Fibroblast of the aortic adventitia (primary cell): ENCODE measurements around the gene EPHB1. TPM values are rescaled to one million over a fixed set of nuclear protein-coding genes. Genes with fewer than 3 reads are reported as not detected.

ENCODE experiments used
- DNase-seq: peaks from one replicate; pipeline ENCODE4 v3.0.0-alpha.2; 2010; ENCODE audit warnings: low read depth
- H3K4me3 ChIP-seq: 2 replicates; pipeline ENCODE4 v1.5.1; 2011; ENCODE audit warnings: low read depth, mild to moderate bottlenecking, control low read depth, low read length, moderate library complexity
- total RNA-seq: library from RNA; depleted of rRNA; stranded (reverse); fragments of >200 nt; gene quantifications from 2 replicates; pipeline ENCODE4 v1.2.3, GENCODE V29; 2012; ENCODE audit warnings: low replicate concordance
- TF ChIP-seq, protein P1 (sequence below): IDR thresholded peaks from 2 replicates; pipeline ENCODE4 v1.5.1; 2011; ENCODE audit warnings: mild to moderate bottlenecking, low read length, control low read depth, inconsistent platforms; ENCODE audit not compliant: insufficient read depth

Gene EPHB1
- total RNA-seq, 1 donor, result 1.2 TPM

GRCh38 chr3:134824791-134825190 lies 29.7 kb downstream of the EPHB1 start:
- TF ChIP-seq, protein P1, sequence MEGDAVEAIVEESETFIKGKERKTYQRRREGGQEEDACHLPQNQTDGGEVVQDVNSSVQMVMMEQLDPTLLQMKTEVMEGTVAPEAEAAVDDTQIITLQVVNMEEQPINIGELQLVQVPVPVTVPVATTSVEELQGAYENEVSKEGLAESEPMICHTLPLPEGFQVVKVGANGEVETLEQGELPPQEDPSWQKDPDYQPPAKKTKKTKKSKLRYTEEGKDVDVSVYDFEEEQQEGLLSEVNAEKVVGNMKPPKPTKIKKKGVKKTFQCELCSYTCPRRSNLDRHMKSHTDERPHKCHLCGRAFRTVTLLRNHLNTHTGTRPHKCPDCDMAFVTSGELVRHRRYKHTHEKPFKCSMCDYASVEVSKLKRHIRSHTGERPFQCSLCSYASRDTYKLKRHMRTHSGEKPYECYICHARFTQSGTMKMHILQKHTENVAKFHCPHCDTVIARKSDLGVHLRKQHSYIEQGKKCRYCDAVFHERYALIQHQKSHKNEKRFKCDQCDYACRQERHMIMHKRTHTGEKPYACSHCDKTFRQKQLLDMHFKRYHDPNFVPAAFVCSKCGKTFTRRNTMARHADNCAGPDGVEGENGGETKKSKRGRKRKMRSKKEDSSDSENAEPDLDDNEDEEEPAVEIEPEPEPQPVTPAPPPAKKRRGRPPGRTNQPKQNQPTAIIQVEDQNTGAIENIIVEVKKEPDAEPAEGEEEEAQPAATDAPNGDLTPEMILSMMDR, result no peak
- no peak for DNase-seq
- H3K4me3 ChIP-seq, result no peak overlapping the region

- no peak overlapping the region for H3K4me3 ChIP-seq
- TF ChIP-seq, protein P1, result no peak
- DNase-seq, result no peak
Measured at GRCh38 chr3:134827213-134827612, 32.2 kb downstream of the EPHB1 start.

DNA sequence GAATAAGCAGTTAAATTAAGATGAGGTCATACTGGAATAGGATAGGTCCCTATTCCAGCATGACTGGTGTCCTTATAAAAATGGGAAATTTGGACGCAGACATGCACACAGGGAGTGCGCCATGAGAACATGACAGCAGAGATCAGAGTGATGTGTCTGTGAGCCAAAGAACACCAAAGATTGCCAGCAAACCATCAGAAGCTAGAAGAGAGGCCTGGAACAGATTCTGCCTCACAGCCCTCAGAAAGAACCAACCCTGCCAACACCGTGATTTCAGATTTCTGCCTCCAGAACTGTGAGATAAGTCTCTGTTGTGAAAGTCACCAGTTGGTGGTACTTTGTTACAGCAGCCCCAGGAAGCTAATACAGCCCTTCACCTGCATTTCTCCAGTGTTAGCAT lies 34.7 kb downstream of the EPHB1 start:
- TF ChIP-seq, protein P1, result no peak
- no peak for DNase-seq

GRCh38 chr3:134832585-134832984 lies 37.5 kb downstream of the EPHB1 start:
- TF ChIP-seq, protein P1, result no peak
- DNase-seq, result no peak
- H3K4me3 ChIP-seq, result no peak overlapping the region

More for the DNA sequence above, 34.7 kb downstream of the EPHB1 start:
- H3K4me3 ChIP-seq, result no peak overlapping the region

DNA sequence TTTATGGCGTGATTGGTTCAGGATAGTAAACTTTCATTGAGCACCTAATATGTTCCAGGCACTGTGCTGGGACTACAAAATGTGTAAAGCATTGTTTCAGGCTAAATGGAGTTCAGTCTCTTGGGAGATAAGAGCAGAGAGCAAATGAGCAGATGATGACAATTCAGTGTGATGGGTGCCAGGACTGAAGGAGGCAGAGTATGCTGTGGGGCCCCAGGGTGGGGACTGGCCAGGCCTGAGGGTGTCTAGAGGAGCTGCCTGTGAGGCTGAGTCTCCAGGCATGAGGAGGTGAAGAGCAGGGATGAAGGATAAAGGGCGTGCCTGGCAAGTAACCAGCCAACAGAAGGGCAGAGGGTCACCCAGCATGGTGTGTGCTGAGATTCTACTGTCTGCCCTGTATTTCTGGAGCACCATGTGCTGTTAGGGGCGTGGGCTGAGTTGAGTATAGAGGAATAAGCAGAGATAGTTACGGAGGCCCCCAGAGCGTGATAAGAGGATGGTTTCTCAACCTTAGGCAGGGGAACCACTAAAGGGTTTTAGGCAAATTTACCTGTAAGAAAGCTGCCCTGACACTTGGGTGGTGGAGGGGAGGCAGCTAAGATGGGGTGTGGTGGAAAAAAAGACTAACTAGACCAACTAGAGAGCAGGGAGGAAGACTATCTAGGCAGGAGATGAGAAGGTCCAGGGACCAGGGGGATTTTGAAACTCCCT lies 38.5 kb downstream of the EPHB1 start:
- TF ChIP-seq, protein P1, result no peak
- H3K4me3 ChIP-seq, result no peak overlapping the region
- DNase-seq, result no peak

GRCh38 chr3:134836921-134837320 lies 41.9 kb downstream of the EPHB1 start:
- DNase-seq, result no peak
- TF ChIP-seq, protein P1, result no peak
- H3K4me3 ChIP-seq, result no peak overlapping the region

- DNase-seq, result no peak
- no peak overlapping the region for H3K4me3 ChIP-seq
- TF ChIP-seq, protein P1, result peak; percentile 32
Measured at GRCh38 chr3:134838599-134838998, 43.5 kb downstream of the EPHB1 start.
